BJ (cell line): Measurements from ENCODE around the gene OR10T2. TPM values are rescaled to one million over a fixed set of nuclear protein-coding genes. Genes with fewer than 3 reads are reported as not detected.
"Not testable (repeated sequence)": the region's sequence is repeated elsewhere in the genome, so short reads cannot be mapped to it uniquely, and the experiment has no call there.

Experiments used
- CTCF ChIA-PET: fragments of 350-600 bp; formaldehyde crosslinking; extraction: SDS; loops from one replicate; lab custom pipeline; 2021; ENCODE audit warnings: antibody characterized with exemption, inconsistent platforms; lab: Yijun Ruan, JAX
- POLR2A ChIA-PET: fragments of 300-600 bp; sonication (Branson Sonifier 250); formaldehyde crosslinking; extraction: SDS; loops from one replicate; lab custom pipeline; 2021; ENCODE audit warnings: antibody characterized with exemption; lab: Charles Lee
- DNase-seq: peaks from one replicate; pipeline ENCODE4 v3.0.0-alpha.2; 2011; ENCODE audit warnings: low read depth
- H3K27me3 ChIP-seq: 2 replicates; pipeline ENCODE4 v1.6.0; 2011; ENCODE audit warnings: low read length; ENCODE audit not compliant: control insufficient read depth, insufficient read depth
- H3K36me3 ChIP-seq: 2 replicates; pipeline ENCODE4 v1.5.1; 2011; ENCODE audit warnings: low read length; ENCODE audit not compliant: control insufficient read depth, insufficient read depth
- H3K4me3 ChIP-seq: 2 replicates; pipeline ENCODE4 v1.5.1; 2011; ENCODE audit warnings: low read depth, mild to moderate bottlenecking, control low read depth, low read length
- CTCF ChIP-seq: IDR thresholded peaks from 2 replicates; pipeline ENCODE4 v1.5.1; 2011; ENCODE audit warnings: low read depth, mild to moderate bottlenecking, control low read depth, inconsistent platforms, low read length, moderate library complexity; ENCODE audit not compliant: insufficient read depth
- polyA minus RNA-seq: library from RNA; depleted of rRNA, polyadenylated mRNA; stranded (reverse); fragments of >200 nt; gene quantifications from 2 replicates; pipeline ENCODE4 v1.2.3, GENCODE V29; 2011; rRNA and poly(A)+ RNA removed
- polyA plus RNA-seq: library from polyadenylated mRNA; depleted of rRNA; stranded (reverse); fragments of >200 nt; gene quantifications from 2 replicates; pipeline ENCODE4 v1.2.3, GENCODE V29; 2011; rRNA removed

OR10T2 gene
- not detected in 2 replicates for polyA plus RNA-seq
- polyA minus RNA-seq: not detected in 2 replicates

- no peak for TF ChIP-seq CTCF
- no peak for DNase-seq
- CTCF ChIA-PET: no interaction called here
- H3K4me3 ChIP-seq: no peak within 1 kb of the TSS
- POLR2A ChIA-PET: no interaction called here
- no peaks in the 10 kb centered on the region for H3K36me3 ChIP-seq
- H3K27me3 ChIP-seq: no peaks in the 10 kb centered on the region
Measured at GRCh38 chr1:158398818-158399514, at the start of gene OR10T2. Gene OR10T2 (minus strand): TSS chr1:158399466. CDS start chr1:158399466, 0 bp downstream.

GRCh38 chr1:158445376-158445775 is 46.1 kb upstream of the OR10T2 start:
- CTCF ChIA-PET: no interaction called here
- no peak for TF ChIP-seq CTCF
- no peak for DNase-seq
- POLR2A ChIA-PET: no interaction called here
- no peaks in the 10 kb centered on the region for H3K36me3 ChIP-seq
- H3K4me3 ChIP-seq: no peak overlapping the region
- H3K27me3 ChIP-seq: no peaks in the 10 kb centered on the region

GRCh38 chr1:158434741-158435140 is 35.5 kb upstream of the OR10T2 start:
- TF ChIP-seq CTCF: no peak
- CTCF ChIA-PET: no interaction called here

GRCh38 chr1:158430163-158430562 is 30.9 kb upstream of the OR10T2 start:
- DNase-seq, POLR2A ChIA-PET, CTCF ChIA-PET, H3K36me3 ChIP-seq, H3K4me3 ChIP-seq, H3K27me3 ChIP-seq: not testable (repeated sequence)

More at GRCh38 chr1:158434741-158435140, 35.5 kb upstream of the OR10T2 start:
- no peak for DNase-seq
- POLR2A ChIA-PET: no interaction called here
- Histone ChIP-seq H3K27me3 (no peaks in the 10 kb centered on the region), H3K36me3 (no peaks in the 10 kb centered on the region), H3K4me3 (no peak overlapping the region)

- Histone ChIP-seq H3K27me3 (no peaks in the 10 kb centered on the region), H3K36me3 (no peaks in the 10 kb centered on the region), H3K4me3 (no peak within 1 kb of the TSS)
- DNase-seq: no peak
- CTCF ChIA-PET: no interaction called here
- POLR2A ChIA-PET: no interaction called here
- no peak for TF ChIP-seq CTCF
Measured at GRCh38 chr1:158426137-158426536, 26.9 kb upstream of the OR10T2 start, which contains the start of gene OR10K2. Gene OR10K2 (minus strand): TSS chr1:158426237. CDS start chr1:158420866, 5,371 bp downstream.
